GM18951 (cell line): ENCODE measurements around the gene SLC6A20.

Experiments
- POLR2A ChIP-seq: IDR thresholded peaks from 4 replicates; pipeline ENCODE4 v1.6.1; 2011; ENCODE audit warnings: mild to moderate bottlenecking; ENCODE audit not compliant: insufficient read length, insufficient read depth; ENCODE audit errors: extremely low read depth
- in situ Hi-C: fragments of 300-500 bp; cut with MboI; formaldehyde crosslinking; loops from one replicate; pipeline ENCODE4 v1.12.0; 2022; ENCODE audit warnings: low sequenced_read_pairs, mixed read lengths, inconsistent platforms; ENCODE audit not compliant: unreplicated experiment

The SLC6A20 gene

GRCh38 chr3:45795882-45796765, at the start of gene SLC6A20:
SLC6A20 (minus strand) TSS chr3:45796536; CDS start chr3:45796419, 117 bp downstream.
- TF ChIP-seq POLR2A = no peak
- in situ Hi-C loops = no loop called here

- in situ Hi-C loops = no loop called here
- TF ChIP-seq POLR2A = no peak
Observed at GRCh38 chr3:45844616-45845015, 48.3 kb upstream of the SLC6A20 start.

GRCh38 chr3:45842851-45843625, 46.7 kb upstream of the SLC6A20 start:
- TF ChIP-seq POLR2A = no peak
- in situ Hi-C loops = no loop called here

GRCh38 chr3:45841757-45842491, 45.6 kb upstream of the SLC6A20 start, which contains the start of gene LZTFL1:
LZTFL1 (minus strand) TSS chr3:45842119; CDS start chr3:45841991, 128 bp downstream.
- peak; percentile 25 for TF ChIP-seq POLR2A
- in situ Hi-C loops = no loop called here

GRCh38 chr3:45841420-45841756, 45.1 kb upstream of the SLC6A20 start:
- in situ Hi-C loops = no loop called here
- no peak for TF ChIP-seq POLR2A

- no peak for TF ChIP-seq POLR2A
- in situ Hi-C loops = no loop called here
Observed at GRCh38 chr3:45838466-45838865, 42.1 kb upstream of the SLC6A20 start.

GRCh38 chr3:45832699-45833098, 36.4 kb upstream of the SLC6A20 start:
- no peak for TF ChIP-seq POLR2A
- in situ Hi-C loops = no loop called here

- no peak for TF ChIP-seq POLR2A
Observed at GRCh38 chr3:45830121-45830520, 33.8 kb upstream of the SLC6A20 start.

GRCh38 chr3:45826908-45827307, 30.6 kb upstream of the SLC6A20 start:
- in situ Hi-C loops = no loop called here
- TF ChIP-seq POLR2A = no peak

More at GRCh38 chr3:45830121-45830520, 33.8 kb upstream of the SLC6A20 start:
- in situ Hi-C loops = no loop called here

GRCh38 chr3:45826321-45826720, 30.0 kb upstream of the SLC6A20 start:
- in situ Hi-C loops = no loop called here
- TF ChIP-seq POLR2A = no peak

GRCh38 chr3:45821127-45821526, 24.8 kb upstream of the SLC6A20 start:
- in situ Hi-C loops = no loop called here
- no peak for TF ChIP-seq POLR2A

- in situ Hi-C loops = no loop called here
- TF ChIP-seq POLR2A = no peak
Observed at GRCh38 chr3:45819543-45819942, 23.2 kb upstream of the SLC6A20 start.
